Activated CD8-positive, alpha-beta T cell treated with anti-CD3 and anti-CD28 coated beads, Interleukin-2, amount 10 ng/mL, durations not matched to agents 7 days and 5 days (primary cell): ENCODE data around the gene AMBRA1. TPM values are rescaled to one million over a fixed set of nuclear protein-coding genes. Genes with fewer than 3 reads are reported as not detected.

Experiments used
- ATAC-seq: fragments of 150-1000 bp; cut with Tn5 transposase; one replicate; pipeline ENCODE4 v1.10.0; 2021; ENCODE audit warnings: moderate library complexity
- CTCF ChIA-PET: fragments of 350-600 bp; sonication (Branson Sonifier 250); formaldehyde crosslinking; loops from one replicate; lab custom pipeline; 2021; ENCODE audit warnings: antibody characterized with exemption; lab: Charles Lee
- POLR2A ChIA-PET: fragments of 350-600 bp; sonication (Branson Sonifier 250); formaldehyde crosslinking; loops from one replicate; lab custom pipeline; 2021; ENCODE audit warnings: antibody characterized with exemption; lab: Charles Lee
- DNase-seq: peaks from one replicate; pipeline ENCODE4 v3.0.0-alpha.2; 2020
- H3K27ac Mint-ChIP-seq: one replicate; pipeline ENCODE4 v1.8.0; 2021; ENCODE audit warnings: mild to moderate bottlenecking, mixed read lengths
- H3K27me3 Mint-ChIP-seq: one replicate; pipeline ENCODE4 v1.8.0; 2021; ENCODE audit warnings: low read depth, mixed read lengths
- H3K36me3 Mint-ChIP-seq: one replicate; pipeline ENCODE4 v1.8.0; 2021; ENCODE audit warnings: low read depth, mixed read lengths
- H3K4me1 Mint-ChIP-seq: one replicate; pipeline ENCODE4 v1.8.0; 2021; ENCODE audit warnings: low read depth, mixed read lengths
- H3K4me3 Mint-ChIP-seq: one replicate; pipeline ENCODE4 v1.8.0; 2021; ENCODE audit warnings: mild to moderate bottlenecking, mixed read lengths
- H3K9me3 Mint-ChIP-seq: one replicate; pipeline ENCODE4 v1.8.0; 2022; ENCODE audit warnings: mixed read lengths; ENCODE audit not compliant: insufficient read depth
- total RNA-seq, 2 experiments: library from RNA; stranded (reverse); gene quantifications; one replicate each; pipeline ENCODE4 v1.2.3, GENCODE V29; 2021

Gene AMBRA1
- total RNA-seq, 2 experiments from 2014 or later: 34.0 to 35.1 TPM

DNA sequence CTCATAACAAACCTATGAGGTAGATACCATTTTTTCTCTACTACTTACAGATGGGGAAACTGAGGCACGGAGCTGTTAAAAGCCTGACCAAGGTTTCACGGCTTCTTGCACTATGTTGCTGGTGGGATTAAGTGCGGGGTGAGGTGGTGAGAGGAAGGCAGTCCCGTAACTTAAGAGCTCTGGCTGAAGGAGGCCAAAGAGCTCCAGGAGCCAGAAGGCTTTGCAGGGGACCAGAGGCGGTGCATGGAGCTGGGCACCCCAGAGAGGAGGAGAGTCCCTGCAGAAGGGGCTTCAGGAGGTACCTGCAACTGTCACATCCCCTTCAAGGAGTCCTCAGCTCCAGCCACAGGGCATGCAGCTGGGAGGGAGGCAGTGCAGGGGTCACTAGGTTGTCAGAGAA lies 206.4 kb downstream of the AMBRA1 start:
- Mint-ChIP-seq H3K36me3 (no peaks in the 10 kb centered on the region), H3K9me3 (no peaks in the 10 kb centered on the region), H3K4me1 (peaks cover 23% of the 10 kb centered on the region), H3K4me3 (no peak overlapping the region), H3K27me3 (peaks cover 53% of the 10 kb centered on the region), H3K27ac (no peak overlapping the region)
- ATAC-seq (no peak), DNase-seq (no peak)
- POLR2A ChIA-PET: no interaction called here
- CTCF ChIA-PET: interaction anchor here (0.7 to 4.9 kb wide), 5 partner anchors 19 to 148 kb away, joined by 3 to 13 read pairs (median 3); no protein-coding TSS in a partner anchor

DNA sequence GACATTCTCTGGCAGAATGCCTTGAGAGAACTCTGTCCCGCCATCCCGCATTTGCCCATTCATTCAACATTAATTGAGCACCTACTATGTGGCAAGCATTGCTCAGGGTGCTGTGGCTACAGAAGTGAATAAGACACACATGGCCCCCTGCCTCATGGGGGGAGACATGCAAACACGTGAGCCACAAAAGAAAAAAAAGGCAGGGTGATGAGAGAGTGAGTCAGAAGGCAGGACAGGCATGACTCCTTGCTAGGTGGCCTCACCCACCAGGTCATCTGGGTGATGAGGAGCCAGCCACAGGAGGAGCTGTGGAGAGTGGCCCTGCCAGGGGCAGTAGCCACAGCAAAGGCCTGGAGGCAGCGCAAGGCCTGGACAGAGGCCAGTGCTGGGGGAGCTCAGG lies 207.1 kb downstream of the AMBRA1 start:
- no peak overlapping the region for H3K27ac Mint-ChIP-seq
- no peaks in the 10 kb centered on the region for H3K36me3 Mint-ChIP-seq
- DNase-seq (no peak), ATAC-seq (no peak)
- no peaks in the 10 kb centered on the region for H3K9me3 Mint-ChIP-seq
- peaks cover 57% of the 10 kb centered on the region for H3K27me3 Mint-ChIP-seq
- CTCF ChIA-PET: interaction anchor here (1.5 kb wide), 1 partner anchor 147 kb away, joined by 3 read pairs; no protein-coding TSS in a partner anchor
- peaks cover 28% of the 10 kb centered on the region for H3K4me1 Mint-ChIP-seq
- H3K4me3 Mint-ChIP-seq: no peak overlapping the region
- POLR2A ChIA-PET: no interaction called here

DNA sequence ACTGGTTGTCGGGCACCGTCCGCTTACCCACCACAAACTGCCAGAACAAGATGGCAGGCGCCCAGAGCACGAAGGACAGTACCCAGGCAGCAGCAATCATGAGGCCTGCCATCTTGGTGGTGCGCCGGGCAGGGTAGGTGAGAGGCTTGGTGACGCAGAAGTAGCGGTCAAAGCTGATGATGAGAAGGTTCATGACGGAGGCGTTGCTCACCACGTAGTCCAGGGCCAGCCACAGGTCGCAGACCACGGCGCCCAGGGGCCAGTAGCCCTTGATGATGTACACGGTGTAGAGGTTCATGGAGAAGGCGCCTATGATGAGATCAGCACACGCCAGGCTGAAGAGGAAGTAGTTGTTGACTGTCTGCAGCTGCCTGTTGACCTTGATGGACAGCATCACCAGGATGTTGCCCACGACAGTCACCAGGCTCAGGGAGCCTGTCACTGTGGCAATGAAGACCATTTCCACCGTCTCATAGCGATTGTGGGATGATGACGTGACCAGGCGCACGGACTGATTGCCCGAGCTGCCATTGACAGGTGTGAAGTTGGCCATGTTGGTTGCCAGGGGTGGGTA lies 207.7 kb downstream of the AMBRA1 start:
- no peak for DNase-seq
- no peak overlapping the region for H3K4me3 Mint-ChIP-seq
- POLR2A ChIA-PET: no interaction called here
- no peaks in the 10 kb centered on the region for H3K36me3 Mint-ChIP-seq
- ATAC-seq: no peak
- CTCF ChIA-PET: no interaction called here
- H3K27ac Mint-ChIP-seq: no peak overlapping the region
- peaks cover 28% of the 10 kb centered on the region for H3K4me1 Mint-ChIP-seq
- peaks cover 57% of the 10 kb centered on the region for H3K27me3 Mint-ChIP-seq
- H3K9me3 Mint-ChIP-seq: no peaks in the 10 kb centered on the region

DNA sequence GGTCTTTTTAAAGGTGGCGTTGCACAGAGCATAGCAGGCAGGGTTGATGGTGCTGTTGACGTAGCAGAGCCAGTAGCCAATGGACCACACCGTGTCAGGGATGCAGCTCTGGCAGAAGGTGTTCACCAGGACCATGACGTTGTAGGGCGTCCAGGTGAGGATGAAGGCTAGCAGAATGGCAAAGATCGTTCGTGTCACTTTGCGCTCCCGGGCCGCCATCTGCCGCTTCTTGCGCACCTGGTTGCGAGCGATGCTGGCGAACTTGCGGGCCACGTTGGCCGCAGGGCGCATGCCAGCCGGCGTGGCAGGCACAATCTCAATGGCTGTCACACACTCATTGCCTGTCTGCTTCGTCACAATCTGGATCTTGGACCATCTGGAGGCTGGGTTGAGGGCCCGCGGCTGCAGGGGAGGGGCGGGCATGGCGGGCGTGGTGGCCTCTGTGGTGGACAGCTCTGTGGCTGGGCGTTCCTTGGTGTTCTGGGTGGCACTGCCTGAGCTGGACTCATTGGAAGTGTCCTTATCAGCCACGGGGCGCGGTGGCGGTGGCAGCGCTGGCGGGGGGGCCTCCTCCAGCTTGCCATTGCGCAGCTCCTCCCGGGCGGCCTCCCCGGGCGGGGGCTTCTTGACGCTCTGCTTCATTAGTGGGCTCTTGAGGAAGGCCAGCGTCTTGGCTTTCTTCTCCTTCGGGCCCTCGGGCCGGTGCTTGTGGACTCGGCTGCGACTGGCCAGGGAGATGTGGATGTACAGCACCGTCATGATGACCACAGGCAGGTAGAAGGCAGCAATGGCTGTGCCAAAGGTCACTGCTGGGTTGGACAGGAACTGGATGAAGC lies 208.4 kb downstream of the AMBRA1 start:
- Mint-ChIP-seq H3K4me3 (no peak overlapping the region), H3K4me1 (peaks cover 24% of the 10 kb centered on the region), H3K9me3 (no peaks in the 10 kb centered on the region), H3K36me3 (no peaks in the 10 kb centered on the region), H3K27ac (no peak overlapping the region), H3K27me3 (peaks cover 50% of the 10 kb centered on the region)
- POLR2A ChIA-PET: no interaction called here
- ATAC-seq (no peak), DNase-seq (no peak)
- CTCF ChIA-PET: no interaction called here

DNA sequence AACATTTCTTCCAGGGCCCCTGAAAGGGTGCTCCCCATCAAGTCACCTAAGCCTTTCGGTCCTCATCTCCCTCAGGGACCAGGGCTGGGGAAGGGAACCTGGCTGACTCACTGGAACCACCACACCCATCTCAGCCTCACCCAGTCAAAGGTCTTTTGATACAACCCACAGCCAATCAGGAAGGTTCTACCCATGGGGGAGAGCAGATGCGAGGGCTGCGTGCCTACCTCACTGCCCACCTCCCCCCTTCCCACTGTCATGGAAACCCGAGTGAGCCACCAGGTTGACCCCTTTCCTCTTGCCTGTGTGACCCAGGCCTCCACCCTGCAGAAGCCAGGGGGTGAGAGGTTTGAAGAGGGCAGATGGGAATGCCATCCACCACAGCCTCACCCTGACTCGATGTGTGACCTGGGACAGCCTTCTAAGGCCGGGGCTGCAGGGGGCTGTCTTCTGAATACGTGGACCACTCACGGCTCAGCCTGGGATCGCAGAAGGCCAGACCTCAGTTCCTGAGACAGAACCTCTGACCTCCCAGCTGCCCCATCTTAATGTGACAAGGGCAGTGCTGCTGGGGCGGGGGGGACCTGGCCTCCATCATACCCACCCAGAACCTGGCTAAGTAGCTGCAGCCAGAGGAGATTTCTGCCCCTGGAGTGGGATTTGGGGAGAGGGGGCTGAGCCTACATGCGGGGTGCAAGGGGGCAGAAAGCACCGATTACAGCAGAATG lies 209.7 kb downstream of the AMBRA1 start:
- Mint-ChIP-seq H3K9me3 (no peaks in the 10 kb centered on the region), H3K27me3 (peaks cover 38% of the 10 kb centered on the region), H3K36me3 (peaks cover 3% of the 10 kb centered on the region), H3K27ac (no peak overlapping the region), H3K4me3 (no peak overlapping the region), H3K4me1 (peaks cover 23% of the 10 kb centered on the region)
- no peak for DNase-seq
- ATAC-seq: no peak
- ChIA-PET CTCF (interaction anchor here (1.1 kb wide), 1 partner anchor 34 kb away, joined by 3 read pairs; no protein-coding TSS in a partner anchor), POLR2A (no interaction called here)

DNA sequence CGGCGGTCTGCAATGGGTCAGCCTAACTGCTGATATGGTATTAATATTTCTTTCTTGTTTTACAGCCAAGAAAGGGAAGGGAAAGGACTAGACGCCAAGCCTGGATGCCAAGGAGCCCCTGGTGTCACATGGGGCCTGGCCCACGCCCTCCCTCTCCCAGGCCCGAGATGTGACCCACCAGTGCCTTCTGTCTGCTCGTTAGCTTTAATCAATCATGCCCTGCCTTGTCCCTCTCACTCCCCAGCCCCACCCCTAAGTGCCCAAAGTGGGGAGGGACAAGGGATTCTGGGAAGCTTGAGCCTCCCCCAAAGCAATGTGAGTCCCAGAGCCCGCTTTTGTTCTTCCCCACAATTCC lies 210.4 kb downstream of the AMBRA1 start:
- POLR2A ChIA-PET: interaction anchor here (0.5 to 0.8 kb wide), 2 partner anchors 19 to 769 kb away, joined by 3 read pairs; no protein-coding TSS in a partner anchor
- Mint-ChIP-seq H3K36me3 (peaks cover 5% of the 10 kb centered on the region), H3K27me3 (peaks cover 31% of the 10 kb centered on the region), H3K27ac (no peak overlapping the region), H3K4me3 (no peak overlapping the region), H3K9me3 (no peaks in the 10 kb centered on the region), H3K4me1 (peaks cover 24% of the 10 kb centered on the region)
- ATAC-seq: no peak
- CTCF ChIA-PET: interaction anchor here (1.1 to 1.3 kb wide), 2 partner anchors 34 to 68 kb away, joined by 3 read pairs; no protein-coding TSS in a partner anchor
- DNase-seq: no peak

DNA sequence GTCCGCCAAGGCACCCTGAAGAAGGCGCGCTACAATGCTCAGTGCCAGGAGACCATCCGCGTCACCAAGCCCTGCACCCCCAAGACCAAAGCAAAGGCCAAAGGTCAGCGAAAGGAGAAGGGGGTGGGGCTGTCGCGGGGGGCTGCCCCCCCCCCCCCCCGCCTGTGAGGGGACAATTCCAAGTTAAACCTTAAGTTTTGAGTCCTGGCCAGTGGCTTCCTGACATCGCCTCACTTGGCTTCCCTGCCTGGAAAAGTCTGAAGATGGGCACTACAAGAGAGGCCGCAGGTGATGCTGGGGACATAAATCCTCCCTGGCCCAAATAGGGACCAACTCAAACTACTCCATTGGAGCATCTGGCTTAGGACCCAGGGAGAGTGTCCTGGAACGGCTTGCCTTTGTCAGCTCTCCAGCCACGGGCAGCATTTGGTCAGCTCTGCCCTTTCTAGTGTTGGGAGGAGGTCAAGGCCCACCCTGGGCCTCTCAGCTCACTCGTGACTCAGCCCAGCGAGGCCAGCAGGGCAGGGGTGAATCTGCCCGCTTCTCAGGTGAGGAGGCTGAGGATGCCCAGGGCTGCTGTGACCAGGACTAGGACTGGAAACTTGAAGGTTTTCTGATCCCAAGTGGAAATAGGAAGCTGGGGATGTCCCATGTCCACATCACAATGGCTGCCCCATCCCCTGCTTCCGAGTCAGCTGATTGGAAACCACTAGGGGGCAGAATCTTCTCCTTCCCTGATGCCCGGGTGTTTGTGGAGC lies 211.0 kb downstream of the AMBRA1 start:
- no peak overlapping the region for H3K4me3 Mint-ChIP-seq
- POLR2A ChIA-PET: interaction anchor here (0.5 to 0.8 kb wide), 2 partner anchors 19 to 770 kb away, joined by 3 read pairs; no protein-coding TSS in a partner anchor
- no peak for DNase-seq

DNA sequence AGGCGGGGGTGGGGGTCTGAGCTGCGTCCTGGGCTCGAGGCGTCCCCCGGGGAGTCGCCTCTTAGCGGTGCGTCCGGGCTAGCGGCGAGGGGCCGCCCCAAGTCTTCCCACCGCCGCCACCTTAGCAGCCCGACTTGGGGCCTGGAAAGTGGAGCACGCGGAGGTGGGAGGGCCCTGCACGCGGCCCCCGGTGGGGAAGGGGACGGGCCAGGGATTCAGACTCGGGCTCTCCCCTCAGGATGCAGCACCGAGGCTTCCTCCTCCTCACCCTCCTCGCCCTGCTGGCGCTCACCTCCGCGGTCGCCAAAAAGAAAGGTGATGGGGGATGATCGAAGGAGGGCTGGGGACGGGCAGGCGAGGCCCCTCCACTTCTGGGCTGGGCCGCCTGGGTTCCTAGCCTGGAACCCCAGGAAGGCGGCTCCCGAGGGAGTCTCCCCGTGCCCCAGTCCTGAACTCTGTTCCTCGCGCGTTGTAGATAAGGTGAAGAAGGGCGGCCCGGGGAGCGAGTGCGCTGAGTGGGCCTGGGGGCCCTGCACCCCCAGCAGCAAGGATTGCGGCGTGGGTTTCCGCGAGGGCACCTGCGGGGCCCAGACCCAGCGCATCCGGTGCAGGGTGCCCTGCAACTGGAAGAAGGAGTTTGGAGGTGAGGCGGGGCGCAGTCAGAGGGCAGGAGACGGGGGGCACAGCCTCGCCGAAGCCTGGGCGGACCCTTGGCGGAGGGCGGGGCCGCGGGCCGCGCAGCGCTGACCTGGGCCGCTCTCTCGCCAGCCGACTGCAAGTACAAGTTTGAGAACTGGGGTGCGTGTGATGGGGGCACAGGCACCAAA lies 211.8 kb downstream of the AMBRA1 start:
- Mint-ChIP-seq H3K4me1 (peaks cover 13% of the 10 kb centered on the region), H3K27me3 (peaks cover 21% of the 10 kb centered on the region), H3K4me3 (peak overlapping the region; percentile 65), H3K27ac (peak overlapping the region; percentile 39), H3K9me3 (no peaks in the 10 kb centered on the region), H3K36me3 (peaks cover 16% of the 10 kb centered on the region)
- ATAC-seq: peak; percentile 42
- POLR2A ChIA-PET: no interaction called here
- DNase-seq: no peak
- CTCF ChIA-PET: interaction anchor here (1.3 kb wide), 1 partner anchor 66 kb away, joined by 3 read pairs; no protein-coding TSS in a partner anchor

More for the DNA sequence above, 211.0 kb downstream of the AMBRA1 start:
- Mint-ChIP-seq H3K4me1 (peaks cover 18% of the 10 kb centered on the region), H3K27ac (no peak overlapping the region), H3K27me3 (peaks cover 26% of the 10 kb centered on the region), H3K9me3 (no peaks in the 10 kb centered on the region), H3K36me3 (peaks cover 8% of the 10 kb centered on the region)
- no peak for ATAC-seq
- CTCF ChIA-PET: interaction anchor here (1.1 to 1.3 kb wide), 2 partner anchors 33 to 67 kb away, joined by 3 read pairs; no protein-coding TSS in a partner anchor

DNA sequence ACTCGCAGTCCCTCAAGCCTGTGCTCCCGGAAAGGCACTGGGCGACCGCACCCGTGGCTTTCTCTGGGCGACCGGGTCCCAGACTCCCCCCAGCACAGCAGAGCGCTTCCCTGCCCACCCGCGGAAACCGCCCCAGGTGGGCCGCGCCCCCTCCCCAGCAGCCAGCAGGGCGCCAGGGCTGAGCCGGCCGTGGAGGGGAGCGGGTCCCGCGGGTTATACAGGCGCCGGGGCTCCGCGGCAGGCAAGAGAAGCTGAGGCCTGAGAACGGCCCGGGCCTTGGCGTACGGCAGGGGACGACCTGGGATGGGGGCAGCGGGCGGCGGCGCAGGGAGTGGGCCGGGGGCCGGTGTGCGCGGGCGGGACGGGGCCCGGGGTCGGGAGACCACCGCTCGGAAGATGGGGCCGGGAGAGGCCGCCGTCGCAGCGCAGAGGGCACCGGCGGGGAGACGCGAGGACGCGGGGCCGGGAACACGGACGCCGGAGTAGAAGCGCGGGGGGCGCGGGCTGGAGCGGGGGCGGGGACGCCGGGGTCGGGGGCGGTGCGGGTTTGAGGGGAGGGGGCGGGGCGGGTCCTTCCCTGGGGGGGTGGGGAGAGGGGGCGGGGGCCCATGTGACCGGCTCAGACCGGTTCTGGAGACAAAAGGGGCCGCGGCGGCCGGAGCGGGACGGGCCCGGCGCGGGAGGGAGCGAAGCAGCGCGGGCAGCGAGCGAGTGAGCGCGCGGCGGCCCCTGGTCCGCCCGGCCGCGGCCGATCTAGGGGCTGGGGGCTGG lies 212.6 kb downstream of the AMBRA1 start, which contains the start of gene MDK:
Gene MDK (plus strand): TSS at position 622 of the 771 bp plus-strand sequence. CDS start 389 bp downstream, outside the sequence.
- ATAC-seq (peak; percentile 25), DNase-seq (no peak)
- H3K4me3 Mint-ChIP-seq: peak within 1 kb of the TSS; percentile 66
- peaks cover 24% of the 10 kb centered on the region for H3K36me3 Mint-ChIP-seq
- ChIA-PET CTCF (interaction anchor here (1.7 kb wide), 1 partner anchor 29 kb away, joined by 4 read pairs; no protein-coding TSS in a partner anchor), POLR2A (no interaction called here)
- peak within 1 kb of the TSS; percentile 39 for H3K27ac Mint-ChIP-seq
- peaks cover 13% of the 10 kb centered on the region for H3K4me1 Mint-ChIP-seq
- H3K27me3 Mint-ChIP-seq: peaks cover 13% of the 10 kb centered on the region
- no peaks in the 10 kb centered on the region for H3K9me3 Mint-ChIP-seq
